Activated naive CD4-positive, alpha-beta T cell treated with anti-CD3 and anti-CD28 coated beads, Interleukin-2, amount 50 U/mL, for 24 hours (primary cell): ENCODE measurements around the gene OAS1.

Experiments
- H3K27ac Mint-ChIP-seq: one replicate; pipeline ENCODE4 v1.8.0; 2021; ENCODE audit warnings: mild to moderate bottlenecking, mixed read lengths
- H3K27me3 Mint-ChIP-seq: one replicate; pipeline ENCODE4 v1.8.0; 2021; ENCODE audit warnings: mixed read lengths
- H3K36me3 Mint-ChIP-seq: one replicate; pipeline ENCODE4 v1.8.0; 2021; ENCODE audit warnings: mixed read lengths
- H3K4me1 Mint-ChIP-seq: one replicate; pipeline ENCODE4 v1.8.0; 2021; ENCODE audit warnings: mixed read lengths
- H3K4me3 Mint-ChIP-seq: one replicate; pipeline ENCODE4 v1.8.0; 2021; ENCODE audit warnings: mild to moderate bottlenecking, mixed read lengths
- H3K9me3 Mint-ChIP-seq: one replicate; pipeline ENCODE4 v1.8.0; 2021; ENCODE audit warnings: mixed read lengths

Gene OAS1

DNA sequence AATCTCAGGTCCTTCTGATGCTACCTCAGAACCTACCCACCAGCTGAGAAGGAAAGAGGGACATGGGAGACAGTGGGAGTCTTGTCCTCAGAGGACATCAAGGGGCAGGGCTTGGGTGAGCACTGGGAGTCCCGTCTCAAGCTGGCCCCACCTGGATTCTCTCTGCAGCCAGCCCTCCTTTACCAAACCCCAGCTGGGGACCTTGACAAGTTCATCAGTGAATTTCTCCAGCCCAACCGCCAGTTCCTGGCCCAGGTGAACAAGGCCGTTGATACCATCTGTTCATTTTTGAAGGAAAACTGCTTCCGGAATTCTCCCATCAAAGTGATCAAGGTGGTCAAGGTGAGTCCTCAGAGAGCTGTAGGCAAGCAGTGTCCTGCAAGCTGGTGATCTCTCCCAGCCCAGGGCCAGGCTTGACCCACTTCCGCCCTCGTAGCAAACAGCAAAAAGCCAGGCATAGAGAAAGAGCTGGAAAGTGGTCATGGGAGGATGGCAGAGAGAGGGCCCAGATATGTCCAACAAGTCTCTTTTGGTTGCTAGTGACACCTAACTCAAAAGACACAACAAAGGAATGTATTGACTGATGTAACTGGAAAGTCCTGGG, 57.4 kb downstream of the OAS1 start:
- no peak overlapping the region for H3K4me3 Mint-ChIP-seq
- no peak overlapping the region for H3K27ac Mint-ChIP-seq
- H3K36me3 Mint-ChIP-seq = peaks cover 29% of the 10 kb centered on the region
- H3K27me3 Mint-ChIP-seq = no peaks in the 10 kb centered on the region
- peaks cover 5% of the 10 kb centered on the region for H3K9me3 Mint-ChIP-seq
- peaks cover 13% of the 10 kb centered on the region for H3K4me1 Mint-ChIP-seq

DNA sequence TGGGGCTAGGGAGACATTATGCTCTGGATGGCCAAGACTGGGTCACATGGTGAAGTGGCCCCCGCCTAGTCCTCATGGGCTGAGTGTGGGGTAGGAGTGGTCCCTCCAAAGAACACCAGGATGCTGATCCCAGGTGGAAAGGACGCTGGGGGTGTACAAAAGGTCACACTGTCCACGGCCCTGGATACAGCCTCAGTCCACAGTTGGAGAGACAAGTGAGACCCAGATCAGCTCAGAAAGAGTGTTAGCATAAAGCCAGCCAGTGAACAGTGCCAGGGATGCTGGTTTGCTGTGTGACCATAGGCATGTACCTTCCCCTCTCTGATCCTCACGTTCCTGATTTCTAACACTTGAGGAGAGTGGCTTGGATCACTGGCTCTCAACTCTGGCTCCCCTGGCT, 58.2 kb downstream of the OAS1 start:
- Mint-ChIP-seq H3K9me3 (no peaks in the 10 kb centered on the region), H3K27me3 (no peaks in the 10 kb centered on the region), H3K27ac (no peak overlapping the region), H3K4me1 (peaks cover 6% of the 10 kb centered on the region), H3K4me3 (no peak overlapping the region), H3K36me3 (peaks cover 25% of the 10 kb centered on the region)

DNA sequence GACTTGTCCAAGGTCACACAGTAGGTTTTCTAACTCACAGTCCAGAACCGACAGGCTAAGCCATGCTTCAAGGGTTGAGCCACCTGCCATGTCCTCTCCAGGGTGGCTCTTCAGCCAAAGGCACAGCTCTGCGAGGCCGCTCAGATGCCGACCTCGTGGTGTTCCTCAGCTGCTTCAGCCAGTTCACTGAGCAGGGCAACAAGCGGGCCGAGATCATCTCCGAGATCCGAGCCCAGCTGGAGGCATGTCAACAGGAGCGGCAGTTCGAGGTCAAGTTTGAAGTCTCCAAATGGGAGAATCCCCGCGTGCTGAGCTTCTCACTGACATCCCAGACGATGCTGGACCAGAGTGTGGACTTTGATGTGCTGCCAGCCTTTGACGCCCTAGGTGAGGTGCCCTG, 58.9 kb downstream of the OAS1 start:
- Mint-ChIP-seq H3K9me3 (no peaks in the 10 kb centered on the region), H3K36me3 (peaks cover 26% of the 10 kb centered on the region), H3K4me3 (no peak overlapping the region), H3K27me3 (no peaks in the 10 kb centered on the region), H3K4me1 (no peaks in the 10 kb centered on the region), H3K27ac (no peak overlapping the region)

DNA sequence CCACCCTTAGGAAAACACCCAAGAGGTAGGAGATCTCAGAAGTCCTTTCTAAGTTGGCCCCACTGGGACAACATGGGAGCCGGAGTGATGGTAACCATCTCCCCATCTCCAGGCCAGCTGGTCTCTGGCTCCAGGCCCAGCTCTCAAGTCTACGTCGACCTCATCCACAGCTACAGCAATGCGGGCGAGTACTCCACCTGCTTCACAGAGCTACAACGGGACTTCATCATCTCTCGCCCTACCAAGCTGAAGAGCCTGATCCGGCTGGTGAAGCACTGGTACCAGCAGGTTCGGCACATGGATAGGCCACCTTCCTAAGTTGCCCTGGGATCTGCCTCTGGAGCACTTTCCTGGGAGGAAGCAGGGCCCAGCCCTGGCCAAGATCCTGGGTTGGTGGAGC, 60.5 kb downstream of the OAS1 start:
- Mint-ChIP-seq H3K9me3 (no peaks in the 10 kb centered on the region), H3K4me3 (no peak overlapping the region), H3K27me3 (no peaks in the 10 kb centered on the region), H3K27ac (no peak overlapping the region), H3K36me3 (peaks cover 15% of the 10 kb centered on the region), H3K4me1 (no peaks in the 10 kb centered on the region)

DNA sequence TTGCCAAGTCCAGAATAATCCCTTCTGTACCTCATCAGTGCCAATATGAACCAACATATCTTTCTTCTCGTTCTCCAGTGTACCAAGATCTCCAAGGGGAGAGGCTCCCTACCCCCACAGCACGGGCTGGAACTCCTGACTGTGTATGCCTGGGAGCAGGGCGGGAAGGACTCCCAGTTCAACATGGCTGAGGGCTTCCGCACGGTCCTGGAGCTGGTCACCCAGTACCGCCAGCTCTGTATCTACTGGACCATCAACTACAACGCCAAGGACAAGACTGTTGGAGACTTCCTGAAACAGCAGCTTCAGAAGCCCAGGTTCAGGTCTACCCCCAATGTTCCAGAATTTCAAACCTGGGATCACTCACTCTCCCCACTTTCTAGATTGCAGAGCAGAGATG, 61.1 kb downstream of the OAS1 start:
- no peaks in the 10 kb centered on the region for H3K9me3 Mint-ChIP-seq
- peaks cover 14% of the 10 kb centered on the region for H3K36me3 Mint-ChIP-seq
- no peaks in the 10 kb centered on the region for H3K27me3 Mint-ChIP-seq
- no peak overlapping the region for H3K27ac Mint-ChIP-seq
- H3K4me3 Mint-ChIP-seq = no peak overlapping the region
- H3K4me1 Mint-ChIP-seq = no peaks in the 10 kb centered on the region
